SW480 (cell line): ENCODE measurements around the gene PSMC3.

Source experiments
- DNase-seq: peaks from one replicate; pipeline ENCODE4 v3.0.0-alpha.2; 2016; ENCODE audit warnings: low spot score

The PSMC3 gene

GRCh38 chr11:47413351-47413750 lies 12.9 kb downstream of the PSMC3 start:
- DNase-seq: no peak

- DNase-seq: peak; percentile 32
Measured at GRCh38 chr11:47411884-47412746, 14.1 kb downstream of the PSMC3 start.

GRCh38 chr11:47410370-47411264 lies 15.6 kb downstream of the PSMC3 start:
- no peak for DNase-seq

- no peak for DNase-seq
Measured at GRCh38 chr11:47409440-47410369, 16.5 kb downstream of the PSMC3 start.

- DNase-seq: peak; percentile 65
Measured at GRCh38 chr11:47408598-47409439, 17.4 kb downstream of the PSMC3 start.

- DNase-seq: peak; percentile 95
Measured at GRCh38 chr11:47407746-47408590, 18.3 kb downstream of the PSMC3 start, which contains the start of gene SLC39A13. Gene SLC39A13, plus strand, starts transcription at chr11:47408590. Its CDS starts 1,505 bp downstream, at chr11:47410095.

GRCh38 chr11:47406896-47407745 lies 19.1 kb downstream of the PSMC3 start:
- DNase-seq: no peak

GRCh38 chr11:47403571-47403970 lies 22.7 kb downstream of the PSMC3 start:
- no peak for DNase-seq

GRCh38 chr11:47403135-47403534 lies 23.1 kb downstream of the PSMC3 start:
- no peak for DNase-seq

GRCh38 chr11:47400768-47401279 lies 25.4 kb downstream of the PSMC3 start:
- no peak for DNase-seq

- no peak for DNase-seq
Measured at GRCh38 chr11:47399860-47400767, 26.1 kb downstream of the PSMC3 start.

GRCh38 chr11:47398551-47398950 lies 27.7 kb downstream of the PSMC3 start:
- DNase-seq: no peak

GRCh38 chr11:47398011-47398410 lies 28.2 kb downstream of the PSMC3 start:
- DNase-seq: no peak

- no peak for DNase-seq
Measured at GRCh38 chr11:47396049-47396320, 30.3 kb downstream of the PSMC3 start.

- DNase-seq: no peak
Measured at GRCh38 chr11:47395223-47396048, 30.8 kb downstream of the PSMC3 start.

GRCh38 chr11:47394322-47395222 lies 31.7 kb downstream of the PSMC3 start:
- DNase-seq: no peak
